ENCODE data around the gene MMS19. TPM values are rescaled to one million over a fixed set of nuclear protein-coding genes. Genes with fewer than 3 reads are reported as not detected.
"Not testable (repeated sequence)": the region's sequence is repeated elsewhere in the genome, so short reads cannot be mapped to it uniquely, and the experiment has no call there.

MMS19 gene
- total and polyA plus RNA-seq, 12 donors, result 34.7 to 64.9 (median 43.9) TPM

- peaks cover 0 to 71% (median 30%) of the 10 kb centered on the region in 9 donors for H3K4me1 ChIP-seq
- TF ChIP-seq CTCF (IDR thresholded peaks at IDR 0.05), result peak; percentile 27 to 81 (median 68)
- ATAC-seq (peak; percentile 97 to 99 (median 97)), DNase-seq (peak; percentile 96 to 97)
- peak within 1 kb of the TSS; percentile 59 to 95 (median 86) for H3K4me3 ChIP-seq
- peak within 1 kb of the TSS; percentile 79 to 95 (median 92) for H3K27ac ChIP-seq
- H3K9me3 ChIP-seq, result no peaks in the 10 kb centered on the region
- intact Hi-C loops (cut with DNase I), result loop anchor here in 1 of 10 donors (10.0 kb wide), 1 partner anchor 209 kb away; the partner anchor contains the start of gene MORN4
- no peaks in the 10 kb centered on the region for H3K27me3 ChIP-seq
- H3K36me3 ChIP-seq, result peaks cover 0 to 47% (median 7%) of the 10 kb centered on the region in 9 donors
- 0 to 2% methylated on average over 75 to 84 of the region's 90 CpGs for WGBS, 2 donors
These were observed 72.1 kb downstream of the MMS19 start, which contains the start of gene PGAM1 for GRCh38 chr10:97425964-97426775. PGAM1 (plus strand) TSS chr10:97426191; CDS start chr10:97426308, 117 bp downstream.

GRCh38 chr10:97423757-97424098 is 74.5 kb downstream of the MMS19 start:
- intact Hi-C loops (cut with DNase I), result loop anchor here in 1 of 10 donors (10.0 kb wide), 1 partner anchor 211 kb away; the partner anchor contains the start of gene MORN4
- peak overlapping the region in 1 of 10 donors; percentile 94 for H3K27ac ChIP-seq
- H3K27me3 ChIP-seq, DNase-seq, H3K4me3 ChIP-seq, H3K9me3 ChIP-seq, ATAC-seq: not testable (repeated sequence)
- peaks cover 0 to 66% (median 28%) of the 10 kb centered on the region in 9 donors for H3K4me1 ChIP-seq
- 84 to 87% methylated on average over 8 of the region's 8 CpGs for WGBS, 2 donors
- H3K36me3 ChIP-seq, result peaks cover 0 to 22% (median 0%) of the 10 kb centered on the region in 9 donors

- ATAC-seq, result no peak
- peaks cover 0 to 50% (median 0%) of the 10 kb centered on the region in 9 donors for H3K4me1 ChIP-seq
- intact Hi-C loops (cut with DNase I), result no loop called here
These were observed 81.7 kb downstream of the MMS19 start for GRCh38 chr10:97416565-97416964.

GRCh38 chr10:97412891-97413304 is 85.3 kb downstream of the MMS19 start:
- Histone ChIP-seq H3K9me3 (no peaks in the 10 kb centered on the region), H3K4me3 (no peak overlapping the region), H3K27me3 (no peaks in the 10 kb centered on the region), H3K4me1 (peaks cover 0 to 44% (median 0%) of the 10 kb centered on the region in 9 donors), H3K27ac (peak overlapping the region in 1 of 10 donors; percentile 44), H3K36me3 (no peaks in the 10 kb centered on the region)
- WGBS, 2 donors, result 89 to 91% methylated on average over 10 of the region's 10 CpGs
- no peak for TF ChIP-seq CTCF (IDR thresholded peaks at IDR 0.05)
- DNase-seq (no peak), ATAC-seq (no peak)
- intact Hi-C loops (cut with DNase I), result no loop called here

More at GRCh38 chr10:97416565-97416964, 81.7 kb downstream of the MMS19 start:
- no peaks in the 10 kb centered on the region for H3K36me3 ChIP-seq
- WGBS, 2 donors, result 65 to 76% methylated on average over 6 of the region's 6 CpGs
- DNase-seq, result no peak
- H3K27me3 ChIP-seq, result no peaks in the 10 kb centered on the region
- H3K4me3 ChIP-seq, result no peak overlapping the region
- TF ChIP-seq CTCF (IDR thresholded peaks at IDR 0.05), result no peak
- no peak overlapping the region for H3K27ac ChIP-seq
- H3K9me3 ChIP-seq, result no peaks in the 10 kb centered on the region

Data from heart right ventricle (tissue), 16 donors.